Small intestine (tissue), 7 donors: ENCODE measurements around the gene GCH1. TPM values are rescaled to one million over a fixed set of nuclear protein-coding genes. Genes with fewer than 3 reads are reported as not detected.
A peak's percentile ranks its signal among the peaks of the same experiment; 100 is the strongest.
"Not testable (repeated sequence)": the region's sequence is repeated elsewhere in the genome, so short reads cannot be mapped to it uniquely, and the experiment has no call there.

ENCODE experiments used
- DNase-seq, 2 donors: peaks; one replicate each; pipeline versions ENCODE4 v3.0.0 to v3.0.0-alpha.2; 2013
- FAIRE-seq: peaks from 2 replicates; lab custom pipeline; 2012; peaks lifted over from hg19 to GRCh38; lab: Jason Lieb, UNC
- H3K27ac ChIP-seq, 3 donors: one replicate each; pipeline ENCODE4 v1.5.1; 2013; ENCODE audit warnings: low read length in 2 of 3, mild to moderate bottlenecking in 2 of 3, control low read depth in 1 of 3, inconsistent platforms in 1 of 3, low read depth in 1 of 3, moderate library complexity in 1 of 3
- H3K27me3 ChIP-seq, 3 donors: one replicate each; pipeline ENCODE4 v1.6.1; 2013; ENCODE audit warnings: low read length in 3 of 3, inconsistent platforms in 1 of 3; ENCODE audit not compliant: control insufficient read depth in 3 of 3, insufficient read depth in 3 of 3
- H3K36me3 ChIP-seq, 3 donors: one replicate each; pipeline ENCODE4 v1.6.1; 2013; ENCODE audit warnings: low read length in 3 of 3, inconsistent platforms in 1 of 3, low read depth in 1 of 3, mild to moderate bottlenecking in 1 of 3, moderate library complexity in 1 of 3; ENCODE audit not compliant: control insufficient read depth in 3 of 3, insufficient read depth in 2 of 3
- H3K4me1 ChIP-seq, 3 donors: one replicate each; pipeline ENCODE4 v1.6.1; 2013; ENCODE audit warnings: low read length in 2 of 3, inconsistent platforms in 1 of 3, low read depth in 1 of 3, mild to moderate bottlenecking in 1 of 3, moderate library complexity in 1 of 3; ENCODE audit not compliant: control insufficient read depth in 3 of 3, insufficient read depth in 2 of 3
- H3K4me3 ChIP-seq, 3 donors: one replicate each; pipeline ENCODE4 v1.5.1; 2013; ENCODE audit warnings: low read length in 3 of 3, control low read depth in 1 of 3, inconsistent platforms in 1 of 3, low read depth in 1 of 3, mild to moderate bottlenecking in 1 of 3, moderate library complexity in 1 of 3
- H3K9me3 ChIP-seq, 2 donors: one replicate each; pipeline ENCODE4 v1.6.1; 2013; ENCODE audit warnings: low read depth in 1 of 2, low read length in 1 of 2; ENCODE audit not compliant: control insufficient read depth in 2 of 2, insufficient read depth in 1 of 2
- WGBS, 3 donors: extraction: QIAGEN DNeasy Blood & Tissue Kit; methylation state at CpG; one replicate each; pipeline ENCODE4 v1.1.7; 2013; 5-methylcytosine and 5-hydroxymethylcytosine counted together
- polyA plus RNA-seq, 4 donors: library from polyadenylated mRNA; stranded (reverse) in 3 of 4; unstranded in 1 of 4; fragments of 200-250 nt in 3 of 4; fragments of 120-200 nt in 1 of 4; gene quantifications; one replicate each; pipeline versions ENCODE4 v1.2.1 to v1.2.3, GENCODE V29; 2013
- donor health status: healthy with polysubstance abuse.
- donor health status: control.
- donor health status: control.
- donor health status: Bipolar disorder and iron deficiency.
- donor health status: healthy.

The GCH1 gene
- polyA plus RNA-seq, 4 donors = 15.0 to 47.4 (median 37.6) TPM

DNA sequence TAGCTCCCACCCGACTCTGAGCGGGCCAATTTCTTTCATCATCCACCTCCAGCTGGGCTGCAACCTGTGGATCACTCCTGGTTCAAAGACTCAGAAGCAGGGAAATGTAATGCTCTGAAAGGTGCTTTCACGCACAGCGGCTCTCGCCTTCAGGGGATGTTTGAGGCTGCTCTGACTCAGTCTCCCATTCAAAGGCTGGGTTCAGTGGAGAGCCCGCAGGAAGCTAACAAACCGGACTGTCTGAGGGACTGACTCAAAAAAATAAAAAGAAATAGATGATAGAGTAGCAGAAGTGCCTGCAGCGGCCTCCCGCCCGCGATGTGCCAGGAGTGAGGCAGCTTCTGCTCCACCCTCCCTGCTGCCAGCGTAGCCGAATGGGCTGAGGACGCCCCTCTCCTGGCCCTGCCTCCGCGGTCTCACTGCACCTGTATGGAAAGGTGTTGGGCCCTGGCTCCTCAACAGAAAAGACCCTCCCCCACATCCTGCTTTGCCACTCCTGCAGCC, 98.0 kb downstream of the GCH1 start:
- peaks cover 0 to 17% (median 0%) of the 10 kb centered on the region in 3 donors for H3K4me1 ChIP-seq
- H3K4me3 ChIP-seq = no peak overlapping the region
- H3K36me3 ChIP-seq = no peaks in the 10 kb centered on the region
- DNase-seq (no peak), FAIRE-seq (no peak)
- WGBS, 3 donors = 79 to 88% (median 81%) methylated on average over 16 of the region's 16 CpGs
- no peaks in the 10 kb centered on the region for H3K9me3 ChIP-seq
- no peak overlapping the region for H3K27ac ChIP-seq
- H3K27me3 ChIP-seq = no peaks in the 10 kb centered on the region

DNA sequence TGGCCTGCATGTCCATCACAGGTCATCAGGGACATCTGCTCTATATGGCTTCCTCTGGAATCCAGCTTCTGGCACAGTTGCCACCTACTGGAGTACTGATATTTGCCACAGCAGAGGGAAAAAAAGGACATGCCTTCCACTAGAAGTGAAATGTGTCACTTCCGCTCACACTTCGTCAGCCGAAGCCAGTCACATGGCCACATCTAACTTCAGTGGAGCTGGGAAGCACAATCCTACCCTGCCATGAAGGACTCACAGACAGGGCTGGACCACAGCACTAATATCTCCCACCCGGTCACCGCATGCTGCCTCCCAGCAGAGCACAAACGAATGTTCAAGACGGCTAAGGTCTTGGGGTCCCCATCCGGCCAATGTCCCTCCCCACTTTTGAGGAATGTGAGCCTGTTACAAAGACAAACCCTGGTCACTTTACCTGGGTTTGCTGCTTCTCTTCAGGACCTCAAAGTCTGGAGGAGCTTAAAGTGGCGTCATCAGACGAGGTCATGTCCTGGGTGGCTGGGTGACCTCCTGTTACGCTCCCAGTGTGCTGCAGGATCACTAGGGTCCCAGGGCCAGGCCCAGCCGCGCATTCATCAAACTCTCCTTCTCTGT, 98.6 kb downstream of the GCH1 start:
- WGBS, 3 donors = 87 to 94% (median 89%) methylated on average over 13 of the region's 13 CpGs
- Histone ChIP-seq H3K9me3 (no peaks in the 10 kb centered on the region), H3K36me3 (no peaks in the 10 kb centered on the region), H3K4me3 (no peak overlapping the region), H3K27ac (no peak overlapping the region), H3K4me1 (peaks cover 0 to 17% (median 0%) of the 10 kb centered on the region in 3 donors), H3K27me3 (no peaks in the 10 kb centered on the region)
- DNase-seq = no peak
- no peak for FAIRE-seq

DNA sequence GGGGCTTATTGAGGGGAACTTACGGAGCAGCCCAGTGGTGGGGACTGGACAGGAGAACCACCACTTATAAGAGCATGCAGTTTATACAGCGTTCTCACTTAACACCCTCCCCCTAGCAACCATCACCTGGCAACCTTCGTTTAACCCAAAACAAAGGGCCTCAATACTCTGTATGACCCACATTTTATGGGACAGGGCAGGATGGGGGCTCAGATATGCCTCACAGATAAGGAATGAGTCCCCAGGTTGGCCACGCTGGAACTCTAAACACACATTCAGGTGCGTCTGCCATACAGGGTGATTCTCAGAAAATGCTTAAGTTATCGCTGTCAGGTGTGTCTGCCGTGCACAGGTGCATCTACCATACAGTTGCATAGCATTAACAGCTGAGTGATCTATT, 99.2 kb downstream of the GCH1 start:
- Histone ChIP-seq H3K9me3 (no peaks in the 10 kb centered on the region), H3K4me1 (peaks cover 0 to 17% (median 0%) of the 10 kb centered on the region in 3 donors), H3K4me3 (no peak overlapping the region), H3K36me3 (no peaks in the 10 kb centered on the region), H3K27me3 (no peaks in the 10 kb centered on the region), H3K27ac (peak overlapping the region in 1 of 3 donors; percentile 19)
- DNase-seq = peak in 1 of 2 donors; percentile 80
- 32 to 61% (median 43%) methylated on average over 7 of the region's 7 CpGs for WGBS, 3 donors
- FAIRE-seq = no peak

- not testable (repeated sequence) for FAIRE-seq, H3K4me3 ChIP-seq, H3K27ac ChIP-seq, H3K9me3 ChIP-seq, H3K27me3 ChIP-seq, H3K36me3 ChIP-seq, DNase-seq
- WGBS, 3 donors = 92 to 93% (median 92%) methylated on average over 2 of the region's 2 CpGs
- H3K4me1 ChIP-seq = peaks cover 0 to 17% (median 0%) of the 10 kb centered on the region in 3 donors
Measured at GRCh38 chr14:54801482-54801881, 101.1 kb downstream of the GCH1 start.

DNA sequence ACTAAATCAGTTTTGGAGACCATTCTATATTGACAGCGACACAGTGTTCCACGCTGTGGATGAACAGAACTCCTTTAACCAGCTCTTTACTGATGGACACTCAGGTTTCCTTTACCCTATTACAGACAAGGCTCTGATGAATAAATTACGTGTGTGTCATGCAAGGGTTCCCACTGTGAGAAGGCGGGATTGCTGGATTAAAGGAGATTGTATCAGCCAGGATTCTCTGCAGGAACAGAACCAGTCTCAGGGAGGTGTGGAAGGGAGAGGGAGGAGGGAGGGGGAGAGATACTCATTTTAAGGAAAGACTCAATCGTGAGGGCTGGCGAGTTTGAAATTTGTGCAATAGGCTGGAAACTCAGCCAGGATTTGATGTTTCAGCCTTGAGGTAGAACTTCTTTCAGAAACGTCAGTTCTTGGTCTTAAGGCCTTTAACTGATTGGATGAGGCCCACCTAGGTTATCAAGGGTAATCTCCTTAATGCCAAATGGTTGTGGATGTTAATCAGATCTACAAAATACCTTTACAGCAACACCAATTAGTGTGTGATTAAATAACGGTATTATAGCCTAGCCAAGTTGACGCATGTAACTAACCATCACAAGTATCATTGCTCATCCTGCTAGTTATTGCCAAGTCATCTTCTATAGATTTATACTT, 104.0 kb downstream of the GCH1 start:
- Histone ChIP-seq H3K4me1 (peaks cover 0 to 10% (median 0%) of the 10 kb centered on the region in 3 donors), H3K36me3 (no peaks in the 10 kb centered on the region), H3K4me3 (no peak overlapping the region), H3K27me3 (peaks cover 0 to 2% (median 0%) of the 10 kb centered on the region in 3 donors), H3K9me3 (peaks cover 0 to 15% of the 10 kb centered on the region in 2 donors), H3K27ac (no peak overlapping the region)
- 86 to 90% (median 87%) methylated on average over 9 of the region's 9 CpGs for WGBS, 3 donors
- DNase-seq (no peak), FAIRE-seq (no peak)

GRCh38 chr14:54797986-54798385, 104.6 kb downstream of the GCH1 start:
- Histone ChIP-seq H3K9me3 (peaks cover 0 to 15% of the 10 kb centered on the region in 2 donors), H3K27me3 (peaks cover 0 to 2% (median 0%) of the 10 kb centered on the region in 3 donors), H3K4me3 (no peak overlapping the region), H3K36me3 (no peaks in the 10 kb centered on the region), H3K27ac (no peak overlapping the region), H3K4me1 (peaks cover 0 to 4% (median 0%) of the 10 kb centered on the region in 3 donors)
- DNase-seq = no peak
- 48 to 72% (median 67%) methylated on average over 4 of the region's 4 CpGs for WGBS, 3 donors
- FAIRE-seq = no peak

DNA sequence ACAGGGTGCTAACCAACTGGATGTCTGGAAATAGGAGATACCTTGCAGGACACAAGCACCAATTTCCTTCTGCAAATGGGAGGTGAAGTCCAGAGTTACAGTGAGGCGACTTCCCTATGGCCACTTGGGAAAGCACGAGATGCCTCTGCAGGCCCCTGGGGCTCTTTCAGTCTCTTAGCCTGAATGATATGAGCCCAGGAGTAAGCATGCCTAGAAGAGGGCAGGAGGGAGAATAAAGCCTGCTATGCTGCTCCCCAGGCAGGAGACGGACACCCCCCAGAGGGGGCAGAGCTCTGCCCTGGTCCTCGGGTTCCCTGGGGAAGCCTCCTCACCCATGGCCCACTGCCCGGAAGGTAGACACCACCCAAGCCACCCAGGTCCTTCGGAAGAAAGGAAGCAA, 105.1 kb downstream of the GCH1 start:
- H3K4me3 ChIP-seq = no peak overlapping the region
- 84 to 92% (median 85%) methylated on average over 6 of the region's 6 CpGs for WGBS, 3 donors
- H3K4me1 ChIP-seq = no peaks in the 10 kb centered on the region
- DNase-seq = no peak
- no peak overlapping the region for H3K27ac ChIP-seq
- H3K27me3 ChIP-seq = peaks cover 0 to 2% (median 0%) of the 10 kb centered on the region in 3 donors
- peaks cover 0 to 15% of the 10 kb centered on the region in 2 donors for H3K9me3 ChIP-seq
- FAIRE-seq = no peak
- H3K36me3 ChIP-seq = no peaks in the 10 kb centered on the region

- Histone ChIP-seq H3K9me3 (peaks cover 0 to 15% of the 10 kb centered on the region in 2 donors), H3K4me1 (peaks cover 0 to under 1% (median 0%) of the 10 kb centered on the region in 3 donors), H3K27me3 (peaks cover 0 to 2% (median 0%) of the 10 kb centered on the region in 3 donors), H3K36me3 (no peaks in the 10 kb centered on the region), H3K27ac (no peak overlapping the region), H3K4me3 (no peak overlapping the region)
- FAIRE-seq (no peak), DNase-seq (no peak)
Measured at GRCh38 chr14:54796961-54797360, 105.7 kb downstream of the GCH1 start.
